Measurements from ENCODE around the gene USP3.
"Not testable (repeated sequence)": the region's sequence is repeated elsewhere in the genome, so short reads cannot be mapped to it uniquely, and the experiment has no call there.

Gene USP3

GRCh38 chr15:63478243-63478642 is 26.1 kb upstream of the USP3 start:
- DNase-seq, result no peak

- DNase-seq, result no peak
These were observed 24.0 kb upstream of the USP3 start for GRCh38 chr15:63480441-63480821.

GRCh38 chr15:63481105-63481810 is 23.1 kb upstream of the USP3 start:
- DNase-seq, result peak in 2 of 5 experiments; percentile 21 to 59

- no peak for DNase-seq
These were observed 21.5 kb upstream of the USP3 start for GRCh38 chr15:63482874-63483323.

- DNase-seq, result peak in 1 of 5 experiments; percentile 85
These were observed 20.6 kb upstream of the USP3 start for GRCh38 chr15:63483521-63484371.

- DNase-seq, result no peak
These were observed 19.8 kb upstream of the USP3 start for GRCh38 chr15:63484433-63485186.

- peak; percentile 64 to 89 (median 79) for DNase-seq
These were observed 17.2 kb upstream of the USP3 start for GRCh38 chr15:63487076-63487757.

GRCh38 chr15:63487758-63488397 is 16.5 kb upstream of the USP3 start:
- DNase-seq, result not testable (repeated sequence)

GRCh38 chr15:63488398-63488960 is 15.9 kb upstream of the USP3 start:
- no peak for DNase-seq

GRCh38 chr15:63489352-63489751 is 15.0 kb upstream of the USP3 start:
- DNase-seq, result no peak

GRCh38 chr15:63490345-63491034 is 13.9 kb upstream of the USP3 start:
- DNase-seq, result no peak

- no peak for DNase-seq
These were observed 13.1 kb upstream of the USP3 start for GRCh38 chr15:63491116-63491827.

- no peak for DNase-seq
These were observed 12.4 kb upstream of the USP3 start for GRCh38 chr15:63491979-63492378.

- no peak for DNase-seq
These were observed 11.8 kb upstream of the USP3 start for GRCh38 chr15:63492541-63493077.

GRCh38 chr15:63493436-63493835 is 11.0 kb upstream of the USP3 start:
- DNase-seq, result no peak

- peak in 1 of 5 experiments; percentile 93 for DNase-seq
These were observed 10.0 kb upstream of the USP3 start for GRCh38 chr15:63494408-63494807.

- DNase-seq, result peak in 1 of 5 experiments; percentile 71
These were observed 9.1 kb upstream of the USP3 start for GRCh38 chr15:63495343-63495742.

GRCh38 chr15:63495780-63496488 is 8.5 kb upstream of the USP3 start:
- no peak for DNase-seq

Measured in T-helper 2 cell (primary cell).